Loucy (cell line): Measurements from ENCODE around the gene STPG4.

Source experiments
- H2AFZ ChIP-seq: fragments of 200-600 bp; sonication (generic); 2 replicates; pipeline ENCODE4 v1.6.0; 2016; ENCODE audit warnings: antibody characterized with exemption, mild to moderate bottlenecking, low read length, moderate library complexity
- H3F3A ChIP-seq: fragments of 200-600 bp; 2 replicates; pipeline ENCODE4 v1.6.0; 2016; ENCODE audit warnings: antibody characterized with exemption, low read depth, mild to moderate bottlenecking
- H3K27me3 ChIP-seq: fragments of 200-600 bp; sonication (generic); 2 replicates; pipeline ENCODE4 v1.6.1; 2014; ENCODE audit warnings: low read length, mild to moderate bottlenecking; ENCODE audit not compliant: insufficient read depth, poor library complexity, severe bottlenecking
- H3K36me3 ChIP-seq: fragments of 200-600 bp; sonication (generic); 2 replicates; pipeline ENCODE4 v1.6.1; 2016; ENCODE audit warnings: low read length; ENCODE audit not compliant: insufficient read depth
- H3K4me1 ChIP-seq: fragments of 200-600 bp; sonication (generic); 2 replicates; pipeline ENCODE4 v1.5.1; 2014; ENCODE audit warnings: low read length, mild to moderate bottlenecking; ENCODE audit not compliant: insufficient read depth, poor library complexity, severe bottlenecking
- H3K4me2 ChIP-seq: fragments of 200-600 bp; sonication (generic); 2 replicates; pipeline ENCODE4 v1.6.0; 2014; ENCODE audit warnings: antibody characterized with exemption, low read length, low read depth, mild to moderate bottlenecking; ENCODE audit not compliant: poor library complexity, severe bottlenecking
- H3K4me3 ChIP-seq: fragments of 200-600 bp; sonication (generic); 2 replicates; pipeline ENCODE4 v1.5.1; 2014; ENCODE audit warnings: low read length, mild to moderate bottlenecking, mixed read lengths; ENCODE audit not compliant: poor library complexity, severe bottlenecking
- H3K79me2 ChIP-seq: fragments of 200-600 bp; sonication (generic); 2 replicates; pipeline ENCODE4 v1.6.1; 2014; ENCODE audit warnings: low read length; ENCODE audit not compliant: insufficient read depth
- H3K9ac ChIP-seq: fragments of 200-600 bp; sonication (generic); 2 replicates; pipeline ENCODE4 v1.6.0; 2014; ENCODE audit warnings: mild to moderate bottlenecking, low read depth, low read length, moderate library complexity; ENCODE audit not compliant: poor library complexity, severe bottlenecking
- H3K9me2 ChIP-seq: fragments of 200-600 bp; sonication (generic); replicated peaks from 2 replicates; pipeline ENCODE4 v1.6.1; 2016; ENCODE audit warnings: low read depth, low read length, mixed read lengths
- H3K9me3 ChIP-seq: fragments of 200-600 bp; sonication (generic); 2 replicates; pipeline ENCODE4 v1.6.1; 2014; ENCODE audit warnings: mild to moderate bottlenecking, antibody characterized with exemption, low read length, low read depth; ENCODE audit not compliant: insufficient read depth
- H4K20me1 ChIP-seq: fragments of 200-600 bp; sonication (generic); 2 replicates; pipeline ENCODE4 v1.6.0; 2014; ENCODE audit warnings: antibody characterized with exemption, low read length, mild to moderate bottlenecking; ENCODE audit not compliant: insufficient read depth, poor library complexity, severe bottlenecking
- EZH2phosphoT487 ChIP-seq: fragments of 200-600 bp; IDR thresholded peaks from 2 replicates; pipeline ENCODE4 v1.6.1; 2018; ENCODE audit warnings: antibody characterized with exemption, mild to moderate bottlenecking, moderate library complexity, borderline replicate concordance
- TF ChIP-seq, protein P1 (sequence below): fragments of 200-600 bp; sonication (generic); conservative IDR thresholded peaks from 2 replicates; pipeline ENCODE4 v1.5.1; 2014; ENCODE audit warnings: mild to moderate bottlenecking, antibody characterized with exemption, low read length

The STPG4 gene

DNA sequence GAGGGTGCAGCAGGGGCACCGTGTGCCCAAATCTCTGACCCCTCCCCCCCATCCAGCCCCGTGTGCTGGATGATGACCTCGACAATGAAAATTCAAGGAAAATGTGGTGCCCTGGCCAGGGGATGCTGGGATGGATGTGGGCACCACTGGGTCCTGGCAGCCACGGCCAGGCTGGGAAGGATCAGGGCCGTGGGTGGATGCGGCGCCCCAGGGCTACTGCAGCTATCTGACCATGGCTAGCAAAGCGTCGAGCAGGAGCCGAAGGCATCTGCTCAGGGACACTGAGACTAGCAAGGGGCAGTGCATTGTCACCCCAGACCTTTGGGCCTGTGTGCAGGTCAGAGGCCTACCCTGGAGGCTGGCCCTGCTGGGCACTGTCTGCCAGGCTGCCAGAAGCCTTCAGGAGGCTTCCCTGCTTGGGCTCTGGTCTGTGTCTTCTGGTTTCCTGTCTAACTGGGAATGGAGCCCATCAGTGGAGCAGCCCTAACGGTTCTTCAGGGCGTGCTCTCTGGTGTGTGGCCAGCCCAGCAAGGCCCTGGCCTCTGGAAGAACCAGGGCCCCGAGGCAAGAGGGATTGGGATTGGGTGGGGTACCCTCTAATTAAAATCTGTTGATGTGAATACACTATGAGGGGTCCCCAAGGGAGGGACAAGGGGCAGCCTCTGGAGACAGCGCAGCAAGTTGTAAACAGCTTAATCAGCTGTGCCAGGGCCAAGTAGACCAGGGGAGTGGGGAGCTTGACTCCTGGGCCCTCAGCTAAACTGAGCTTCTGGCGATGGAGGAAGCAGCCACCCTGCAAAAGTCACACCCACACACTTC lies 98.0 kb downstream of the STPG4 start:
- no peak for TF ChIP-seq EZH2phosphoT487
- TF ChIP-seq, protein P1, sequence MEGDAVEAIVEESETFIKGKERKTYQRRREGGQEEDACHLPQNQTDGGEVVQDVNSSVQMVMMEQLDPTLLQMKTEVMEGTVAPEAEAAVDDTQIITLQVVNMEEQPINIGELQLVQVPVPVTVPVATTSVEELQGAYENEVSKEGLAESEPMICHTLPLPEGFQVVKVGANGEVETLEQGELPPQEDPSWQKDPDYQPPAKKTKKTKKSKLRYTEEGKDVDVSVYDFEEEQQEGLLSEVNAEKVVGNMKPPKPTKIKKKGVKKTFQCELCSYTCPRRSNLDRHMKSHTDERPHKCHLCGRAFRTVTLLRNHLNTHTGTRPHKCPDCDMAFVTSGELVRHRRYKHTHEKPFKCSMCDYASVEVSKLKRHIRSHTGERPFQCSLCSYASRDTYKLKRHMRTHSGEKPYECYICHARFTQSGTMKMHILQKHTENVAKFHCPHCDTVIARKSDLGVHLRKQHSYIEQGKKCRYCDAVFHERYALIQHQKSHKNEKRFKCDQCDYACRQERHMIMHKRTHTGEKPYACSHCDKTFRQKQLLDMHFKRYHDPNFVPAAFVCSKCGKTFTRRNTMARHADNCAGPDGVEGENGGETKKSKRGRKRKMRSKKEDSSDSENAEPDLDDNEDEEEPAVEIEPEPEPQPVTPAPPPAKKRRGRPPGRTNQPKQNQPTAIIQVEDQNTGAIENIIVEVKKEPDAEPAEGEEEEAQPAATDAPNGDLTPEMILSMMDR = no peak
- Histone ChIP-seq H3F3A (no peaks in the 10 kb centered on the region), H3K9me3 (no peaks in the 10 kb centered on the region), H3K9ac (no peak overlapping the region), H2AFZ (no peak overlapping the region), H3K4me2 (no peak overlapping the region), H3K79me2 (no peaks in the 10 kb centered on the region), H3K4me3 (no peak overlapping the region), H3K27me3 (no peaks in the 10 kb centered on the region), H4K20me1 (no peaks in the 10 kb centered on the region), H3K4me1 (peaks cover 5% of the 10 kb centered on the region), H3K36me3 (no peaks in the 10 kb centered on the region; the same call in 1 of the 2 replicates), H3K9me2 (no peaks in the 10 kb centered on the region)

GRCh38 chr2:47056374-47056773 lies 98.7 kb downstream of the STPG4 start:
- H3K9me2 ChIP-seq = no peaks in the 10 kb centered on the region
- H3K4me1 ChIP-seq = peaks cover 5% of the 10 kb centered on the region
- H3K9ac ChIP-seq = no peak overlapping the region
- H3K79me2 ChIP-seq = no peaks in the 10 kb centered on the region
- H3K4me2 ChIP-seq = no peak overlapping the region
- TF ChIP-seq, protein P1 = no peak
- no peak for TF ChIP-seq EZH2phosphoT487
- H3K9me3 ChIP-seq = no peaks in the 10 kb centered on the region
- no peaks in the 10 kb centered on the region for H3F3A ChIP-seq
- H3K36me3 ChIP-seq = peaks cover 5% of the 10 kb centered on the region; the same call in 1 of the 2 replicates
- H2AFZ ChIP-seq = no peak overlapping the region
- no peak overlapping the region for H3K4me3 ChIP-seq
- H3K27me3 ChIP-seq = no peaks in the 10 kb centered on the region
- H4K20me1 ChIP-seq = no peaks in the 10 kb centered on the region

DNA sequence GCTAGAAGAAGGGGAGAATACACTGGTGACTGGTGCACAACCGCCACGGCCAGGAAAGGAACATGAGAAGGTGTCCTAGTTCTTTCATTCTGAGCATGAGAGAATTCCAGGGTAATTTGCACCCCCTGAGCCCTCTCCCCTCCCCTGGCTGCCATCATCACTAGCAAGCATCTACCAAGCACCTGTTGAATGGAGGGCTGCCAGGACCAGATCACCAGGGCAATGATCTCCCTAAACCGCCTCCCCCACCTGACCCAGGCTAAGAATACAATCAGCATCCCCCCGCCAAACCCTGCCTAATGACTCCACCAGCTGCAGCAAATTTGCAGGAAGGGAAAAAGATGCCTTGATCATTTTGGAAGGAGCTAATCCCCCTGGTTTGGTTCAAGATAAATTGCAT lies 100.2 kb downstream of the STPG4 start:
- Histone ChIP-seq H3K36me3 (peaks cover 13% of the 10 kb centered on the region; the same call in 1 of the 2 replicates), H3F3A (no peaks in the 10 kb centered on the region)

More for the DNA sequence above, 100.2 kb downstream of the STPG4 start:
- no peaks in the 10 kb centered on the region for H3K27me3 ChIP-seq
- H3K9ac ChIP-seq = no peak overlapping the region
- H4K20me1 ChIP-seq = no peaks in the 10 kb centered on the region
- H3K4me3 ChIP-seq = no peak overlapping the region
- no peak overlapping the region for H2AFZ ChIP-seq
- H3K4me2 ChIP-seq = no peak overlapping the region
- no peaks in the 10 kb centered on the region for H3K9me2 ChIP-seq
- no peaks in the 10 kb centered on the region for H3K79me2 ChIP-seq
- peaks cover 5% of the 10 kb centered on the region for H3K4me1 ChIP-seq
- no peak for TF ChIP-seq EZH2phosphoT487
- TF ChIP-seq, protein P1 = no peak
- no peaks in the 10 kb centered on the region for H3K9me3 ChIP-seq
